ENCODE measurements around the gene ATP11A.
A peak's percentile ranks its signal among the peaks of the same experiment; 100 is the strongest.

ATP11A gene

DNA sequence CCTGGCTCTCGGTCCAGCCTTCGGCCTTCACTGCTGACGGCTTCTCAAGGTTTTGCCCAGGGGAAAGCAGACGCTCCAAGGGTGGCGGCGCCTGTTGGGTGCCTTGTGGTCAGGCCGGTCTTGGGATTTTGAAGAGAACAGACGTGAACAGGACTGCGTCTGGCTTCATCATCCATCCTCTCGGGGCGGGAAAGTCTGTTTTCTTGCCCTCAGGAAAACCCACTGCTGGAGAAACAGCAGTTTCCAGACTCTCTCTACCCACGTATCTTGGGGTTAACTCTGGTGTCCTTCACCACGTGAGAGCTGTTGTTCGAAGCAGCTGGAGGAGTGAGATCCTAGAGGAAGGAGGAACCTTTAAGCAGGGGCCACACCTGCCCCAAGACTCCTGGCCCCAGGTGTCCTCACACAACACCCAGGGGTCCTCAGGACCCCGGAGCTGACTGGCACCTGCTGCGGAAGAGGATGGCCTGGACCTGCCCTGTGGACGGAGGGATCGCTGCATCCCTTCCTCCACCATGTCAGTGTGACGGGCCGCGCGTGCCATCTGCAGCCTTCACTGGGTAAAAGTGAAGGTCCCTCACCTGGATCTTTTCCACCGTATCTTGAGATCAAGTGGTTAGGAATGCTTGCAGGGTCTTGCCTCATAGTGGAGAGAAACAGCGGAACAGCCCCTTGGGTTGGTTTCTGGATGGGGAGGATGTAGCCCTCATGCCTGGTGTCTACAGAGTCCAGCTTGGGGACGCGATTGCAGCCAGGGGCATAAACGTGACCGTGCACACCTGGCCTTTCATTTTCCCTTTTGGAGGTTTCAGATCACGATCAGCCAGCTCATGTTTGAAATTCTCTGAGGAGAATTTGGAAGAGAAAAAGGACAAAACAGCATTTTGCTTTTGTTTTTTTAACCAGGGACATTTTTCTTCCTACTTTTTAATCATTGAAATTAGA, 209.7 kb downstream of the ATP11A start:
- no peak for DNase-seq

DNA sequence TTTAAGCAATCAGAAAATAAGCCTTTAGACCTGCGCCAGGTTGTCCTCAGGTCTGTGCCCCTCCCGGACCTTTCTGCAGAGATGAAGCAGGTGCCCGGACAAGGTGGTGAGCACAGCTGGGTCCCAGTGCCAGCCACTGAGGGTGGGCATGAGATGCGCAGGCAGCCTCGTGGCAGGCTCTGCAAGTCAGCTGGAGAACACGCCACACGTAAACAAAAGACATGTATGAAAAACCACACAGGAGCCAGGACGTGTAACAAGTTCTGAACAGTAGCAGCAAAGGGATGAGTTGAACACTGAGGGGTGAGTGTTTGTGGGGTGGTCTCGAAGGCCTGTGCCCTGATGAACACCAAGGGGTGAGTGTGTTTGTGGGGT, 210.4 kb downstream of the ATP11A start:
- no peak for DNase-seq

DNA sequence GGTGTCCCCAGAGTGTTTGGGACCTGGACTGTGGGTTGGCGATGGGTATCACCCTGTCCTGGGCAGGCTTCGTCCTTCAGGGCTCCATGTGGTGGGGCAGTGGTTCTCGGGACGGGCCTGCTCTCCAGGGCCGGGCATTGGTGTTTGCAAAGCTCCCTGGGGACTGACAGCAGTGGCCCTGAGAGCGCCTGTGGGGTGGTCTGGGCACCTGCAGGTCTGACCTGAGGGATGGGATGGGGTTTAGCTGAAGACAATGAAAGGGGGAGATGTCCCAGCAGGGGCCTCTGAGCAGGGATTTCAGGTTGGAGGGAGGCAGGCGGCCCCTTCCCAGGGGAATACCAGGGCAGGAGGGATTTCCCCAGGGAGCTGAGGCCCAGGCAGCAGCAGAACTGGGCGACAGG, 210.9 kb downstream of the ATP11A start:
- DNase-seq, result no peak

DNA sequence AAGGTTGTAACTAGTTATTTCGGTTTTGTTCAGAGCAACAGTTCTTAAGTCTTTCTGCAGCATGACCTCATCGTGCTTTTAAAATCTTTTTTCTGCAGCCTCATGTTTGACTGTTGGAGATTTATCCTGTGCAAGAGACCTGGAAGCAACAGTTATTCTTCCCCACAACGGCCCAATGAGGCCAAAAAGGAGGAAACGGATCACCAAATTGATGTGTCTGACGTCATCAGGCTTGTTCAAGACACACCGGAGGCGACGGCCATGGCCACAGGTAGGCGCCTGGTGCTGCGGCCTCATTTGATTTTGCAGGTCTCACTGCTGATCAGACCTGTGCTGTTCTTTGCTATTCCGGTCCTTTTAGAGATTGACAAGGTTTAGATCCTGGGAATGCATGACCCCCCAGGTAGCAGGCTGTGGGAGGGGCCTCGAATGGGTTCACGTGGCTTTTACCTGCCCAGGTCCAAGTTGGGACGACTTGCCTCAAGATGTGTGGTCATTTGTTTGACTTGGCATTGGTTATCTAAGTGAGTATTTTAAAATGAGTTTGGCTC, 212.3 kb downstream of the ATP11A start:
- DNase-seq, result no peak

DNA sequence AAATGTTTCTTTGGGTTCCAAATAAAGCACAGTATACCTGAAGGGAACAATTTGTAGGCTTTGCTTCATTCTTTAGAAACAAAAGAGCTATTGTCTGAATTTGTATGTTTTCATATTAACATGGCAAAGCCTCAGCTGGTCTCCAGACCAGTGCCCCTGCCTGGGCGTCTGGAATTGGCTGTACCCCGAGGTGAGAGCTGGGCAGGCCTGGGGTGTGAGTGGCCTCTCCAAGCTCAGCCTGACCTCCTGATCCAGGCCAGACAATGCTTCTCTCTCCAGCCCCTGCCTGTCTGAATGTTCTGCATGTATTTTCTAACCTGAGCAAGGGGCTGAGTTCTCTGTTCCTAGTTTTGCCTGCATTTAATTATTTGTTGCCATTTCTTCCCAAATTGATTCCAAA, 212.8 kb downstream of the ATP11A start:
- DNase-seq, result no peak

DNA sequence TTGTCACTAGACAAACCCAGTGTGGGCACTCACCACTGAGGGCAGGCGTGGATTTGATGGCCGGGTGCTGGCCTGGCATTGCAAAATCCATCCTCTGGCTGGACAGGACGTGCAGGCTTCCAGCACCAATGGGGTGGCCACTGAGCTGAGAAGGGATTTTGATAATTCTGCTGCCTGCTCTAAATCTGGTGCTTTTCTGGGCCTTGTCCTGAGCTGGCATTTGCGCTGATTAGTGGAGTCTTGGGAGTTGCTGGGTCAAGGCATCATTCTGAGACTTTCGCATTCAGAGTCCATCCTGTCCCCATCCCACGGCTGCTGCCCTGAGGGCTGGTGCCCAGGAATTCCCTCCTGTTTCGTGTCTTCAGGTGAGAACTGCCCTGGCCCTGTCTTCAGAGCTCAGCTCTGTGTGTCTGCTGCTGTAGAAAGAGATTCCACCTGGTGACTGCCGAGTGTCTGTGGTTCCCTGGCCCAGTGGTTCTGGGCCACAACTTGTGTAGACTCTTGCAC, 213.3 kb downstream of the ATP11A start:
- no peak for DNase-seq

DNA sequence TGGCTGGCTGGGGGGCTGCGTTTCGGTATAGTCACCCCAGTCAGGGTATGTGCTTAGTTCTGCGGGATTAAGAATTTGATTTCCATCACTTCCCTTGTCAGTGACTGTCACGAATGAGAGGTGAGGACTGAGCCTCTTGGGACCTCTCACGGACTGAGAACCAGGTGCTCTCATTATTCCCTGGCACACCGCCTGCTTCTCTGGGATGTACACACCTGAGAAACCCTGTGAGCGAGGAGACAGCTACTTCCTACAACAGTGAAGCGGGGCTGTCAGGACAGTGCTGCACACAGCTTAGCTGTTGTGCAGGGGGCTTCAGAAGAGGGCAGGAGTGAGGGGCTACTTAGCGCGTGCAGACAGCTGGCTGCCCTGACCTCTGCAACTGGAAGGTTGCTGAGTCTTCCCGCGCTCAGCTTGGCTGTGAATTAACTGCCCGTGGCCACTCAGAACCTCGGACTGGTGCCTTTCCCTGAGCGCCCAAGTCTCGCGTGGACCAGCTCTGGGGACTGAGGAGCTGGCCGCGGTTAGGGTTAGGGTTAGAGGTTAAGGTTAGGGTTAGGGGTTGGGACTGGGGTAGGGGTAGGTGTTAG, 213.9 kb downstream of the ATP11A start:
- DNase-seq, result no peak

DNA sequence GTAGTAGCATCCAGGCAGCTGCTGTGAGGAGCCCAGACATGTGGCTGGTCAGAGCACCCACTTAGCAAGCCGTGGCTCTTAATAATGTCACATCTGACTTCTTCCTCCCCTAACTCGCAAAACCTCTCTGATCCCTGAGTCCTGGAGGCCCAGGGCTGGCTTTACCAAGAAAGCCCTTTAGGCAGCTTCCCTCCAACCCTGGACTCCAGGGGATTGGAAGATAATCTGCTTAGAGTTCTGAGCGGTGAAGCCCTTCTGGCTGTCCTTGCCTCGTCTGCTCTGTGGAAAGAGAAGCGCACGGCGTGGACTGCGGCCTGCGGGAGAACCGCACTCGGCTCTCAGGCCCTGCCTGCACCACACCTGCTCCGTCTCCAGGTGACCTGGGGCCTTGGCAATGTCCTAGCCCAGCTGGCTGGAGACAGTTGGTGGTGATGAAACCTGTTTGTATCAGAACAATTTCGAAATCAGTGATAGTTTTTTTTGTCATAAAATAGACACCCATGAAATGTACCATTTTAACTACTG, 214.7 kb downstream of the ATP11A start:
- DNase-seq, result no peak

DNA sequence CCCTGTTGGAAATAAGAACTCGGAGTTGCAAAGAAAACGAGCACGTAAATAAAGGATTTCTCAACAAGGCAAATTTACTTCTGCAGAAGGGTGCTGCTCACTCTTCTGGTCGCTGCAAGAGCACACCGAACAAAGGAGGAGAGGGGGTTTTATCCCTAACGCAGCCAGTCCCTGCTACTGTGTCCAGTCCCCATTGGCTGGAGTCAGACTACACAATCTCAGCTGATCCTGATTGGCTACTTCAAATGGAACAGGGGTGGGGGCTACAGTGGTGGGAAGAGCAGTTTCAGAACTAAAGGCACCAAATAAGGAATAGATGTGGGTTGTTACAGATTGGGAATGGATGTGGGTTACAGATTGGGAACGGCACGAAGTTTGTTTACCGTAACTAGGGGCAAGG, 215.2 kb downstream of the ATP11A start:
- DNase-seq, result no peak

DNA sequence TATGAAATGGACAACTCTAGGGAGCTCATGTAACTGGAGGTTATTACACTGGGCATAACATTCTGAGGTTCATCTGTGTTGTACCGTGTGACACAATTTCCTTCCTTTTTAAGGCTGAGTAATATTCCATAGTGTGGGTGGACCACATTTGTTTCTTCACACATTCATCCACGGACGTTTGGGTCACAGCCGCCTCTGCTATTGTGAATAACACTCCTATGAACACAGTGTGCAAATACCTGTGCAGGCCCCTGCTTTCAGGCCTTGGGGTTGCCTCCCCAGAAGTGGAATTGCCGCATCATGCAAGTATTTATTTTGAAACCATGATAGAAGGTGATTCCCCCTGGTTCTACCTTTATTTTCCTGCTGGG, 215.8 kb downstream of the ATP11A start:
- DNase-seq, result no peak

DNA sequence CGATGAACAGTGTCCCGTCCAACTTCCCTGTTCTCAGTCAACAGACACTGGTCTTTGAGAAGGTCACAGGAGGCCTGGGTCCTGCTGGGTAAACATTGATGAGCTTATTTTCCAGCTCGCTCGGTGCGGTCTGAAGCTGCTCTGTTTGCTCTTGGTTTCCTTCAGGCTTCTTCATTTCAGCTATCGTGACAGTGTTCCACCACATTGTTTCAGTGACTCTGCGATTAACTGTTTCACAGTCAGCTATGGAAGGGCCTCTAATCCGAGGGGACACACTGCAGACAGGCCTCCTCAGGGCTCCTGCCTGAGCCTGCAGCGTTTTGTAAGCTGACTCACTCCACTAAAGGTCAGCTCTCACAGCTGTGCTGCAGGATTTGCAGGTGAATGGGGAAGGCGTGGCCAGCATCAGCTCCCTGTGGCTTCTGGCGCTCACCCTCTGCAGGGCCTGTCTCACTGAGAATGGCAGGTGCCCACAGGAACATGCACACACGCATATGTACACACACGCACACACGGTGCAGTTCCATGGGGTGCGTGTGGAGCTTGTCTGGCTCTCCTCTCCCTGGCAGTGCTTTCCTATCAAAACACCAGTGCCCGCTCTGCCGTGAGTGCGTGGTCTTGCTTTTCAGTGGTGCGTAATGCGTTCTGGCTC, 216.3 kb downstream of the ATP11A start:
- DNase-seq, result no peak

DNA sequence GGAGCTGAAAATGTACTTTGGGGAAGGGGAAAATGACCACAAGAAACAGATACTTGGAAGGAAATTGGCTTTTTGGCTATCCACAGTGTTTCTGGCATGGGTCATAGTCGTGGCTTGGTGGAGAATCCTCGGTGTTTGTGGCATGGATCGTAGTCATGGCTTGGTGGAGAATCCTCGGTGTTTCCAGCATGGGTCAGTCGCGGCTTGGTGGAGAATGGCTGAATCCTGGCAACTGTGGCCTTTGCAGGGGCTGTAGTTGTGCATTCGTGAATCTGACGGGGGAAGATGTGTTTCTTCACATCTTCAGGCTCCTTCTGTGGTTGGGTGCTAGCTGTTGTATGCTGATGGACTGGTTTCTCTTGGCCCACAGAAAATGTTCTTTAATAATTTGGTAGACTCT, 217.4 kb downstream of the ATP11A start:
- DNase-seq, result no peak

DNA sequence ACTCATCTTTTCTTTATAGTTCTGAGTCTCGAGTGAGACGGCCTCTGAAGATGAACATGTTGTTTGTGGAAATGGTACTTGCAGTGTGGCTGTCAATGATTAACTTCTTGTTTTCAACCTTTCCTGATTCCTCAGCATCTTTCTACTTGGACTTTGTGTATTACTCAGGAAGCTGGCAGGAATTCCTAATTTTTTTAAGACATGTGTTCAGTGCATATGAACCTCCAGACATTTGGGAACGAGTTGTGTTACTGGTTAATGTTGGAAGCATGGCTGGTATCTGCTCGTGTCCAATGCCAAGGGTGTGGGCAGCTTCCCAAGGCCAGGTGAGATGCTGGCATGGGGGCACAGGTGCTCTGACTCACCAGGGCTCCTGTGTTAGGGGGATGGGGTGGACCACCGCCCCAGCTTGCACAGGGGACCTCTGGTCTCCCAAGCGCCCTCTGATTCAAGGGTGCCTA, 218.1 kb downstream of the ATP11A start:
- no peak for DNase-seq

DNA sequence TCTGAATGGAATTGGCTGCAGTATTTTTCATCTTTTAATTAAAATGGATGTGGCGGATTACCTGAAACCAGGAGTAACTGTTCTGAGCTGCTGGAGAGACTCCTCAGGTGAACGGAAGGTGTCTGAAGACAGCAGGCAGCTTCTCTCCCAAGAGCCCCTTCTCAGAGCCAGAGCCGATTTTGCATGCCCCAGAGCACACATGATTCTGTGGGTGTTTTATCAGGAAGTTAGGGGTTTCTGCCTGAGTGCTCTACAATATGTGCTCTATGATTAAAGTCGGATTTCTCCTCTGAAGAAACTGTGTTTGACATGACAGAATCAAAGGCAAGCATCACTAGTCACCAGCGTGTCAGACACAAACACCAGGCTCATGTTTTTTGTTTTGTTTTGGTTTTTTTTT, 218.5 kb downstream of the ATP11A start:
- DNase-seq, result no peak

DNA sequence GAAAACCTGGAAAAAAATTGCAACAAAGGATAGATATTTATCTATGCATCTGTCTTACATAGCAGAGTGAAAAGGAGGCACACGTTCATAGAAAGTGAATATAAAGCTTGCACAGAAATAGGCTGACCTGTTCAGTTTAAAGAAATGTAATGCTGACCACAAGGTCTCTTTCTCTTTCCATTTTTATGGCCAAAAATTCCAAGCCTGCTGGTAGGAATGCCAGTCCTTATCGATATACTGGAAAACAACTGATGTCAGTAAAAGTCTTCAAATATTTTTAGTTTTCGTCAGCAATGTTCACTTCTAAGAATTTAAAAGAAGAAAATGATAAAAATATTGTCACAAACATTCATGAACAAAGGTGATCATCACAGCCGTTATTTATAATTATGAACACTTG, 220.2 kb downstream of the ATP11A start:
- DNase-seq, result peak; percentile 9

DNA sequence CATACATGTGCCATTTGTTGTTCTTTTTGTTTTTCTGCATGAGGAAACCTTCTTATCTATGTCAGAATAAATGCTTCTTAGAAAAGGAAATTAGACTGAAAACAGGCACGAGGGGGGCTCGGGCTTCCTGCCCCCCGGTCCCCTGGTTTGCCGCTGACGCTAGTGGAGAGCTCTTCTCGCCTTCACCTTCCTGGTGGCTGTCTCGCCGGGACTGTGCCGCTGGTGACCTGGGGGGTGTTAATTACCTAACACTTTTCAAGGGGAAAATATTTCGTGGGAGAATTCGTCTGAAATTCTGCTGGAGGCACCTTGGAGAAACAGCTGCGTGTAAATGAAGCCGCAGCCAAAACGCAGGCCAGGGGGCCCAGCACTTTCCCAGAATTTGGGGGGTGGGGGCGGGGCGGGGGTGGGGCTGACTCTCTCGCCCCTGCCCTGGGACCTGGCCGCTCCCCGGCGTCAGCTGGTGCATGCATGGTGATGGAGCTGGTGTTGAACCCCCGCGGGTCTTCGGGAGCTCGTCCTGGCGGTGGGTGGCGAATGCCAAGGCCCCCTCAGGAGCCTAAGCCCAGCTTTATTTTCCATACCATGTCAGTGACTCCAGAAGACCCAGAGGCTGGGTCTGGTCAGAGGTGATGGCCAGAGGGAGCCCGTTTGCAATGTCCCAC, 220.9 kb downstream of the ATP11A start:
- no peak for DNase-seq

DNA sequence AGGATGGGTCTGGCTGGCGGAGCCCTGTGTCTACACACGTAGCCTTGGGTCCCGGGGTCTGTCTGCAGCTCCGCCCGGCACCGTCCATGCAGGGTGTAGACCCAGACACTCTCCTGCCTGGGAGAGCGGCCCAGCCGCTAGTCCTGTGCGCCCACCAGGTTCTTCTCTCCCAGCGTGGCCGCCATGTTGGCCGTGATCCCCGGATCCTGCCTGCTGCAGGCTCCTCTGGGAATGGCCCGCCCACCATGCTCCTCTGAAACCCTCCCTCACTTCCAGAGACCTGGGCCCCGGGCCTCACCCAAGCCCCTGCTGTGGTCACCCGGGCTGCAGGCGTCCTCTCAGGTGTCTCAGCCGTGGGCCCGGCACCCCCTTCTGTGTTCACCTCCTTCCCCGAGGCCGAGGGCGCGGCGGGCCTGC, 221.5 kb downstream of the ATP11A start:
- no peak for DNase-seq

DNA sequence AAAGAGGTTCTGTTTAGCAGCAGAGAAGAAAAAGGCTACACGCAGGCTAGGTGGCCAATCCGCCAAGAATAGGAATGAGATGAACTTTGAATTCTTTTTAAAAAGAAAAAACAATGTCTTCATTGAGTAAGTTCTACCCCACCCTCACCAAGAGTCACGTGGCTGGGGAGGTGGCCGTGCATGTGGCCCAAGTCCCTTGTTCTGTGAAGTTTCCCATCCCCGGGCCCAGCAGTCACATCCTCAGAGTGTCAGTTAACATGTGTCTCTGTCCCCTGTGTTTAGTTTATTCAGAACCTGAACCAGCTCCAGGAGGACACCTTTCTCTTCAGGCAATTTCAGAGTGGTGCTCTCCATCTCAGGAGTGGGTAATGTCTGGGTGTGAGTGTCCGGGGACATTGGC, 222.0 kb downstream of the ATP11A start:
- no peak for DNase-seq

DNA sequence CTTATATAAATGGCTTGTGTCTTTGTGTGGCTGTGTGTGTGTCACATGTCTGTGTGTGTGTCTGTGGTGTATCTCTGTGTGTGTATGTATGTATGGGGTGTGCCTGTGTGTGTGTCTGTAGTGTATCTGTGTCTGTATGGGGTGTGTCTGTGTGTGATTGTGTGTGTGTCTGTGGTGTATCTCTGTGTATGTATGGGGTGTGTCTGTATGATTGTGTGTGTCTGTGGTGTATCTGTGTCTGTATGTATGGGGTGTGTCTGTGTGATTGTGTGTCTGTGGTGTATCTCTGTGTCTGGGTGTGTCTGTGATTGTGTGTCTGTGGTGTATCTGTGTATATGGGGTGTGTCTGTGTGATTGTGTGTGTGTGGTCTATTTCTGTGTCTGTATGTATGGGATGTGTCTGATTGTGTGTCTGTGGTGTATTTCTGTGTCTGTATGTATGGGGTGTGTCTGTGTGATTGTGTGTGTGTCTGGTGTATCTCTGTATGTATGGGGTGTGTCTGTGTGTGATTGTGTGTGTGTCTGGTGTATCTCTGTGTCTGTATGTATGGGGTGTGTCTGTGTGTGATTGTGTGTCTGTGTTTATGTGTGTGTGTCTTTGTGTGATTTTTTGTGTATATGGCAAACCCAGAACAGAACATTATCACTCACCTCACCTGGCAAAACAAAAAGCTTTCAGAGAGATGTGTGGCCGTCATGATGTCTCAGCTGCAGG, 223.0 kb downstream of the ATP11A start:
- no peak for DNase-seq

DNA sequence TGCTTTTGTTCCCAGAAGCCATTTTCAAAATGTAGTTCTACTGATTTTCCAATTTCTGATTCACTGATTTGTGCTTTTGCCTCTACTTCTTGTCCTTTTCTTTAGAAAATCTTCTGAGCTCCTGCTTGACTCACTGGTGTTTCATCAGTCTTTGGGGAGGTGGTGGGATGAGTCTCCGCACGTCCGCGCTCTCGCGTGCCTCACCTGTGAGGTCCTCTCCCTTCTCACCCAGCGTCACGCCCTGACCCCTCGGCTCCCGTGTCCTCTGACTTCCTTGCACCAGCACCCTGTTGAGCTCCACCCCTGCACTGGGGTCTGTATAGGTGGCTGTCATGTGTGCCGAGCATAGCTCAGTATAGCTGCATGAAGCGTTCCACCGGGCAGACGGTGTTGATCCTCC, 226.5 kb downstream of the ATP11A start:
- no peak for DNase-seq

DNA sequence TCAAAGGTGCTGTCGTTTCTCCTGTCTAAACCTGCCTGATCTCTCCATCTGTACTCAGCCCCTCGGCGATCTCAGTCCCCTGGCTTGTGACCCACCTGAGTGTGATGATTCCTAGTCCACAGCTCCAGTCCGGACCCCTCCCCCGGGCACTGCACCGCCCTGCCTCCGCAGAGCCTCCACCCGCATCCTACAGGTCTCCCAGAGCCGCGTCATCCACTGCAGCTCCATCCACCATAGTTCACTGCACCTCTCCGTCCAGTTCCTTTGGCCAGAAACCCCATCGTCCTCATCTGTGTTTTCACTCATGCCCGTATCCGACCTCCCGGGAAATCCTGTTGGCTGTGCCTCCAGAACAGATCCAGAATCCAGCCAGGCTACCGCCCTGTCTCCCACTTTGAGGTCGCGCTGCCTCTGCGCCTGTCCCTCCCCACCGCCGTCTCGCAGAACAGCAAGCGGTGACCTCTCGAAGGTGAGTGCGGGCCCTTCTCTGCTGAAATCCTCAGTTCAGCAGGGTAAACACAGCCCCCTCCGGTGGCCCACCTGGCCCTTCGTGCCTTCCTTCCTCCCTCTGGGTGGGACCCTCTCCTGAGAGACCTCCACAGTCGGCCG, 227.3 kb downstream of the ATP11A start:
- DNase-seq, result no peak

DNA sequence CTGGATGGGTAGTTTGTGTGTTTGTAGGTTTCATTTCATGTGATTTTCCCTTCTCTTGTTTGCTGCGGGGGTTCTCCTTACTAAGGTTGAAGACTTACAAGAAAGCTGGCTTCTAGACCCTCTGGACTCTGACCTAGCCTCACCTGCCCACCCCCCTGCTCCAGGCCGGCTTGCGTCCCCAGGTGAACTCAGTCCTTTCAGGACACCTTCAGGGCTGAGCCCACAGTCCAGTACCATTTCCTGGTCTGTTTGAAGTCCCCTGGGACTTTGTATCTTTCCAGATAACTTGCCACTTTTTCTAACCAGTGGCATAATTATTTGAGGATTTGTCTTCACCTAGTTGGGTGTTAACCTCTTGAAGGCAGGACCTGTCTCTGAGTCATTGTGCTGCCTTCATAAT, 227.9 kb downstream of the ATP11A start:
- DNase-seq, result no peak
